HG03139 (cell line): Measurements from ENCODE around the gene CDK6.

Source experiments
- ATAC-seq: cut with Tn5 transposase; IDR thresholded peaks from one replicate; pipeline ENCODE4 v1.9.1; 2021; ENCODE audit not compliant: unreplicated experiment

CDK6 gene

DNA sequence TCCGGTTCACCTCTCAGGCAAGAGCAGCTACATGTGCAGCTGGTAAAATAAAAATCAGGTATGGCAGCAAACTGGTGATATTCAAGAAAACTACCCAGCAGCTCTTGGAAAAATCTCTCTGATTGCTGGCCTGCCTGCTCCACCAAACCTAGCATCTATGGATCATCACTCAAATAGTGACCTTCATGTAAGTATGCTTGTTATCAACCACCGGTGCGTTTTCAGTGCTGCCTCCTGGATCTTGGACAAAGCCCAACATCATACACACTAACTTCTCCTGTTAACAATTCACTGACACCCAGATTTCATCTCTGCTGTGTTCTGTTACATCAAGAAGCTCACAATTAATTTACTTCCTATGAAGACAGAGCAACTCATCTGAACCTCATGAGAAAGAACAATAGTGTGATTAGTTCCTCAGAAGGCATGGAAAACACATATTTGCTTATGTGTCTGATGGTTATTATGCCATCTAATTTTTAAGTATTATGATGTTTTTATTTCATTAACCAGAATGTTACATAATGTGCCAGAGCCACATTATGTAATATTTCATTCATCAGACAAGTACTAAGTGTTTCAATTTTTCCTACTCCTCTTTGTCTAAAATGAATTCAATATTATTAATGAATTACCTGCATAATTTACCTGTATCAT is 8.8 kb downstream of the CDK6 start:
- no peak for ATAC-seq

DNA sequence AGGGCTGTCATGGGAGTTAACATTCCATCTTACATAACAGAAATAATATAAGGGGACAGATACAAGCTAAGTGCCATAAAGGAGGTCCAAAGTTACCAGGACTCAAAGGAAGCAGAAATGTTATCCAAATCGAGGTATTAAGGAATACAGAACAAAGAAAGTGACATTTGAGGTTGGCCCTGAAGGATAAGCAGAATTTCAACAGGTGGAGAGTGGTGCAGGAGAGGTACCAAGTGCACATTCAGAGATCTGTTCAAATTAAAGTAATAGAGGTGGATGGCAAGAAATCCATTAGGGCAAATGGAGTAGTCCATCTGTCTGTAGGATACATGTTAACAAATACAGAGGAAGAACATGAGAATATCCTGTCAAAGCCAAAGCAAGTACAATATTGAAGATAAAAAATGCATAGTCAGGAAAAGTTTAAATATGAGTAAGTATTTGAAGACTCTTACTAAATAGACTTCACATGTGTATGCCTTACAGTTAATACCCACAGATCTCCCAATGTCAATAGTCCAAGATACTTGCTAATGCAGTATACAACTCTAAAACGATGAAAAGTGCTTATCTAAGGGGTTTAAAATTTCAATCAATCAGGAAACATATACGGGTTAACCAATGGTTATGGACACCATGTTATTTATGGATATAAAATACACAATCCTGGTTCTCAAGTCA is 10.0 kb downstream of the CDK6 start:
- no peak for ATAC-seq

DNA sequence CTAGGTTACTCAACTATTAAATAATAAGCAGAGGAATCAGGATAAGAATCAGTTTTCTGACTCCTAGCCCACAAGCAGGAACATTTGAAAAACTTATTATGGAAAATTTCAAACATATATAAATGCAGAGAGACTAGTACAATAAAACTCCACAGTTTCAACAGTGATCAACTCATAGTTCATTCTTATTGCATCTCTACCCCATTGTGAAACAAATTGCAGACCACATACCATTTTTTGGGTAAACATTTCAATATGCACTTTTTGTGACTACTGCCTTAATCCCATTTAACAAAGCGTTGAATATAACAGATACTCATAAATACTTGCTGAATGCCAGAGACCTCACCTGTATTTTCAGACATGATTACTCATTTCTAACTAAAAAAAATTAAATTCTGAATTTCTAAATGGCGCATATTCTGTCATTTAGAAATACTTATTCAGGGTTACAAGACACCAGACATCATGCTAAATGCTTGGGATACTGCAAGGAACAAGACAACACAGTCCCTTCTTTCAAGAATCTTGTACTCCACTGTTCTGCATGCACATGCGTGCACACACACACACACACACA is 11.4 kb downstream of the CDK6 start:
- ATAC-seq, result no peak

DNA sequence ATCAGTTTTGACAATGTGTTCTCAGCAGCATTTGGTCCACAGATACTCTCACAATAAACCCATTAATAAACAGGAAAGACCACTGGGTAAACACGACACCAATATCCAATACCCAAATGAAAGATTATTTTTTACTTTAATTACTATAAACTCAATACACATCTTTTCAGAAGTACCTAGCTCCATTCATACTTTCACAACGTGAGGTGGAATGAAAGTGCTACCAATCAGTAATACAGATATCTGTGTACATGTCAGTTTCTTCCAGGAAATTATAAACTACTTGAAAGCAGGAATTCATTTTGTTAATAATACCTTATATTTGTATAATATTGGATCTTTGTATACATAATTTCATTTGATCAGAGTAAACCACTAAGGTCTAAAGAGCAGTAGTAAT is 11.9 kb downstream of the CDK6 start:
- no peak for ATAC-seq

DNA sequence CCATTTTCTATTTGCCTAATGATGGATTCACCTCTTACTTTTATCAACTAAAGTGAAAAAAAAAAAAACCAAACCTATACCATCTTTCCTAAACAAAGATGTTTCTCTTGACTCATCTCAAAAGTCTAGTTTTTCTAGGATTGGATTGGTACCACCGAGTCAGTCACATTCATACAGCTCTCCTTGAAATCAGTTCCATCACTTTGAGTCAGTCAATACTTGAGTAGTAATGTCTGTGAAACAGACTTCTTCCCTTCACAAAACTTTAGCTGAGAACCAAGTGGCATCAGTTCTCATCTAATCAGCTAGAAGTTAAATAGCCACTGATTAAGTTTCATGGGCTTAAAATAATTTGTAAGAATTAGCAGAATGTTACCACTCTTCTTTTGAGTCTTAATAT is 13.3 kb downstream of the CDK6 start:
- ATAC-seq, result no peak

DNA sequence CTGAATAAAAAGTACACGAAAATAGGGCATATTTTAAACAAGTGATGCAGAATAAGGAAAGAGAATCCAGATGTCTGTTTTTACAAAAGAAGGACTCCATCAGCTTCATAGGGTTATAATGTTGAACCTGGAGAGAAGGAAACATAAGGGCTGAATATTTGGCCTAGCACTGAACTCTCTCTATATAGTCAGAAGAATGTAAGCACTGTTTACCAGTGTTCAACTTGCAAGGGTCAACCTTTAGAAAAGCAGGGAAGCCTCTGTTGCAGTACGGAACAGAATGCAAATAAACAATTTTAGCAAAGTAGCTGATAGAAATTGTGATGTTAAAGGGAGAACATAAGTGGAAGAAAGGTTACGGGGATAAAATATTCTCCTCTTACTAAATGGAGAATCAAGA is 16.2 kb downstream of the CDK6 start:
- no peak for ATAC-seq

DNA sequence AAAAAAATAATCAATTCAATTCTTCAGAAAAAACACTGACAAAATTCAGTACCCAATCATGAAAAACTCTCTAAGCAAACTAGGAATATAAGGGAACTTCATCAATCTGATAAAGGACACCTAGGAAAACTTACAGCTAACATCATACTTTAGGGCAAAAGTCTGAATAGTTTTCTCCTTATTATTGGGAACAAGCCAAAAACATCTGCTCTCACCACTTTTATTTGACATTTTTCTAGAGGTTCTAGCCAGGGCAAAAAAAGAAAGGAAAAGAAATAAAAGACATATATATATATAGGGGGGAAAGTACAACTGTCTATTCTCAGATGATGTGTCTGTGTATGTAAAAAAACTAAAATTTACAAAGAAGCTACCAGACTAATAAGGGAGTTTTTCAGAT is 19.0 kb downstream of the CDK6 start:
- no peak for ATAC-seq

DNA sequence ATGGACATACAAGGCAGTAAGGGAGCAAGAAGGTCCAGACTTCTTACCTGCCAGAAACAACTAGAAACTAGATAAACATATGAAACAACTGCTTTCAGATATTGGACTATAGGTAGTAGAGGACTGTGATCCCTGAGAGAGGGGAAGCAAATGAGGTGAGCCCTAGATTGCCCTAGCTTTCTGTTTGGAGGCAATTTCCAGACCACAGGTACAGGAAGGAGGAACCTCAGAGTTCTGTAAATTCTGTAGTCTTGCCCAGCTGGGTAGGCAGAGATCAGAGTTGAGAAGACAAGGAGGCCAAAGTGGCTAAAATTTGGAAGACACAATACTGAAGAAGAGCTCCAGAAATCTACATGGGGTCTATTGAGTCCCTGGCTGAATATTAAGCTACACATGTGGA is 21.0 kb downstream of the CDK6 start:
- ATAC-seq, result no peak

DNA sequence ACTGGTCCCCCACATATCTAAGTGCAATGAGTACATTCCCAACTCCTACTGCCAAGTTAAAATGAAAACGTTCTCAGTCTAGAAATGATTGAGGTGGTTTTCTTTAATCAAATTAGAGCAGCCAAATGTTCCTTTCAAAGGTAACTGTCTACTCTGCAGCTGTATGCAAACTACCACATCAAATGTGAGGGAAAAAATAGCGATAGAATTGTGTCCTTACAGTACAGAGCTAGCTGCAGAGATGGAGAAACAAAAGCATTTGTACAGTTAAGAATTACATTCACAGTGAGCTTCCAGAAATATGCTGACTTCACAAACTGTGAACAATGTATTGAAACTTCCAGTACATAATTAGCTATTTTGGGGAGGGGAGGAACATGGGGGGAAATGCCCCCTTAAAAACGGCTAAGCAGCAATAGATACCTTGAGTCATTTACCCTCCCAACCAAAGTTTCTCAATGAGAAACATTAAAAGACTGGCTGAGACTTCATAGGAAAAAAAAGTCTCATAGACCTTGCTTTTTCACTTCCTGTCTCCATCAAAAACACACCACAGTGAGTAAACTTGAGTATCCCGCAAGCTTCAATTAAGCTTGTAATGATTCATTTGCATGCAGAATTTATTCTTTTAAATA is 22.9 kb downstream of the CDK6 start:
- ATAC-seq, result peak; percentile 39

DNA sequence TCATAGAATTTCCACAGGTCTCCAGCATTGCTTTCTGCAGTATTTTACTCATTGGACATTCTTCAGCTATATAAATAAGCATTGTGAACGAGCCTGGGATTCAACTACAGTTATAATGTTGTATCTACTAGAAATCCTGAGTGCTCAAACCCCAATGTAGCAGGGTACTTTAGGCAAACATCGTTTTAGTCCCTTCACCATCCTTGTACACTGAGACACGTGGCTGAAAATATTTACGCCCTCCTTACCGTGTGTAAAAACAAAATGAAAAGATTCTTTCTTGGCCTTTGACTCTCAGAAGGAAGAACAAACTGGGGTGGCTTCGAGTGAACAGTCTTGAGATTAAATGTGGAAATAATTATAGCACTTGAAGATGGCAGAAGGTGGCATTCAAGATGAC is 25.2 kb downstream of the CDK6 start:
- ATAC-seq, result no peak

DNA sequence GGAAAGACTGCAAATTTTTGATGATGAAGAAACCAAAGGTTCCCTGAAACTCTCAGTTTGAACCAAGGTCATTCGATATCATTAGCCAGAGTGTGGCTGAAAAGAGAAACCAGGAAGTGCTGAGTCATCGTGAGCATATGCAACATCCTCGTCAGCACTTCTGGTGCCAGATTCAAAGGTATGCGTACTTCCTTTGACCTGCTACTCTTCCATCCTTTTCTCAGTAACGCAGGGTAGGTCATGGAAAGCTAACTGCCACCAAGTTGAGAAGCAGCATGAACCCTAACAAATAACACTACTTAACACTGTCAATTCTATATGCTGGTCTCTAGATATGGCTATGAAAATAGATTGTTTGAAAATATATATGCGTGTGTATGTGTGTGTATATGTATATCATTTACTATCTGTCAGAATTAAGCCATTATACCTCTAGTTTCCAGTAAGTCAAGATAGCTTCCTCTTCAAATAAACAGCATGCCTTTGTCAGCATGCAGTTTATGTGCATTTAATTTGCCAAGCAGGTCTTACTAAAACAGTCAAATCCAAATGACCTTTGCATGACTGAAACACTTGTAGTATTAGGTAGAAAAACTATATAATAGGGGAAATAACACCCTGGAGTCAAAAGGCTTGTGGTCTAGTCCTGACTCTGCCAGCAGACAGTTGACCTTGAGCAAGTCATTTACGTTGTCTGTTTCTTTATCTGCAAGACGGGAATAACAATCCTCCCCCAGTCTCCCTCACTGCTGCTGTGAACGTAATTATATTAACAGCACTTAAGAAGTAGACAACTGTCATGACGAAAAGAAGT is 26.4 kb downstream of the CDK6 start:
- peak; percentile 77 for ATAC-seq

DNA sequence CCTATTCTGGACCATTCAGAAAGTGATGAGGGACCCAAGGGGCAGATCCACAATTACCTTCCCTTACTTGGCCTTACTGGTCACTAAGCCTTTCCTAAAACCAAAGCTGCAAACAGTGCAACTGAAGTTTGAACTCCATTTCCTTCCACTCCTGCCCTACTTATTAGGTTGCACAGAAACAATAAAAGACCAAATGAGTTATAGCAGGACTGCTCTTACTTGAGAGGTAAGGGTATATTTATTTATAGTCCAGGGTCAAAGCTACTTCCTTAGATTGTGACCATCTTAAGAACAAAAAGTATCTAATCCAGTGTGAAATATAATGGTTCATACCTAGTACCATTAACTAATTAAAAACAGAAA is 27.0 kb downstream of the CDK6 start:
- ATAC-seq, result peak; percentile 33

DNA sequence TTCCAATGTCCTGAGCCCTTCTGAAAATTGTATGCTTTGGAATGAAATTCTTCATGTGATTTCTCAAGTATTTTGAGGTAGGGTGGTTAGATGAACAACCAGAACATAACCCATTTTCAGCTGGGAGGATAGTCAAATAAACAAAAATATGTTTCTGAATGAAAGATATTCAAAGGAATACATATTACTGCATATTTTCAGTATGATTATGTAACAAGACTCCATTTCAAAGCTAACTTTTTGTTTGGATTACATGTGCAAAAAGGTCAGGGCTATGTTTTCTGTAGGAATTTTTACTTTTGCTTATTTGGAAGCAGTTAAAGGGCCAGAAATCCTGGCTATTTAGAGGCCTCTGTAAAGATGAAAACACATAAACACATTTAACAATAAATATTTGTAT is 27.7 kb downstream of the CDK6 start:
- ATAC-seq, result no peak

DNA sequence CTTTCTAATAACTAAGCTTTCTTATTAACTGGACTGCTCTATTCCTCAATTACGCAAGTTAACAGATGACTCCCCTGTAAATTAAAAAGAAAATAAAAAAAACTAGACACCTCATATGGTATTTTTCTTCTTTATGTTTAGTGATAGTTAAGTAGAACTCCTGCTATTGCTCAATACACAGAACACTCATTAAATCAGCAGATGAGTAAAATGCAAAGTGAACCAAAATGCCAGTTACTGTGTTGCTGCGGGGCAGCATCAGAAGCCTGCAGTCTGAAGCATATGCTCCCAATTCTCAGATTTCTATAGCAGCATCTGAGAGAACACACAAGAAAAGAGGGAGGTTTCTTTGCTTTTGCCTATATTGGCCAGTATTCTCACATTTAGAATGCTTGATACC is 28.4 kb downstream of the CDK6 start:
- ATAC-seq, result no peak

DNA sequence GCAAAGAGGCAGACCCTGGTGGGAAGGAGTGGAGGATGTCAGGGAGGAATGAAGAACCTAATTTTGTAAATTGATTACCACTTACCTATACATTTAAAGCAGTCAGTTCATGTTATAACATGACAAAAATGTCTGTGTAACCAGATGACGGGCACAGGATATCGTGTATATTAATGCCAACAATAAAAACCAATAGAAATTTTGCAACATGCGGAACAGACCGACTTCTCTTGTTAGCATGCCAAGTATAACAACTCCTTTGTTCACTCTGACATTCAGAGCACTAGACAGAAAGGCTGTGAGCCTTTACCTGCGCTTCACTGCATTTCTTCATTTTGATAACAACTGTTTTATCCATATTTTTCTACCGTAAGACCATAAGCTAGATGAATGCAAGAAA is 29.9 kb downstream of the CDK6 start:
- no peak for ATAC-seq

DNA sequence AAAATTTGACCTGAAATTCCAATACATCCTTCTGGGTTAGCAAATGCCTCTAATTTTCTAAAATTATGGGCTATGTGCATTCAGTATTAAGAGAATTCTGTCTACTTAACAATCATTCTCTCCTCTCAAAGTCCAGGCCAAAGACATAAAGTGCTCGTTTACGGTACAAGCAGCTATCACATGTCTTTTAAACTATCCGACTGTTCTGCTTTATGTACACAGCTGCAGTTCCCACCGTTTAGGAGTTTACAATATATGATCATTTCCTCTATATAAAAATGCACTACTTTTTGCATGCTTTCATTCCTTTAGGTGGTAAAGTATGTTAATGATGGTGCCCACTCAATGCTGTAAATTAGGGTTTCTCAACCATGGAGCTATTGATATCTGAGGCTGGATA is 34.0 kb downstream of the CDK6 start:
- no peak for ATAC-seq

DNA sequence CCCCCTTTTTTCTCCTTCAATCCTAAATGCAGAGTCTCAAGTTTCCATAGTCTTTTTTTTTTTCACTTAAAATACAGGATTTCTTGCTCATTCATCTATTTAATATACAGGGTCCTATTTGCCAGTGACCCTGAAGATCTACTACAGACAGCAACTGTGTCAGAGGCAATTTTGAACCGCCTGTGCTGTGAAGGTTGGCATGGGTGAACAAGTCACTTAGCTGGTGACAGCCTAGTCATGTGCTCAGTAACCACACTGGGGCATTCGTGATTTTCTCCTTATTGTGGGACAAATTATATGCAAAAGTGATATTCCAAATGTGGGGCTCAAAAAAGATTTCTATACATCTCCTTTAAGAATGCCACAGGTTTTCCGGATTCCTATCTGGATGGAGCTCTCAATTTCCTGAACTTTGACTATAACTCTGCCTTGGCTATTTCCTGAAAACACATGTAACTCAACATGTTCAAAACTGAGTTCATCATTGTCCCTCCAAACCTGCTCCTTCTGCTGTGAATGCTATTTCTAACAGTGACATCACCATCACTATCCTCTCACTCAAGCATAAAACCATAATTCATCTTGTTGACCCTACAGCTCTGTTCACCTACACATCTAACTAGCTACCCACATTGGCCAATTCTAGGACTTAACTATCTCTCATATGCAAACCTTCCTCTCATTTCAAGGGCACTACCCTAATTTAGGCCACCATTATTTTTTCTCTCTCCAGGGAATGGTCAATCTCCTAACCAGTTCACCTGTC is 36.7 kb downstream of the CDK6 start:
- ATAC-seq, result no peak

DNA sequence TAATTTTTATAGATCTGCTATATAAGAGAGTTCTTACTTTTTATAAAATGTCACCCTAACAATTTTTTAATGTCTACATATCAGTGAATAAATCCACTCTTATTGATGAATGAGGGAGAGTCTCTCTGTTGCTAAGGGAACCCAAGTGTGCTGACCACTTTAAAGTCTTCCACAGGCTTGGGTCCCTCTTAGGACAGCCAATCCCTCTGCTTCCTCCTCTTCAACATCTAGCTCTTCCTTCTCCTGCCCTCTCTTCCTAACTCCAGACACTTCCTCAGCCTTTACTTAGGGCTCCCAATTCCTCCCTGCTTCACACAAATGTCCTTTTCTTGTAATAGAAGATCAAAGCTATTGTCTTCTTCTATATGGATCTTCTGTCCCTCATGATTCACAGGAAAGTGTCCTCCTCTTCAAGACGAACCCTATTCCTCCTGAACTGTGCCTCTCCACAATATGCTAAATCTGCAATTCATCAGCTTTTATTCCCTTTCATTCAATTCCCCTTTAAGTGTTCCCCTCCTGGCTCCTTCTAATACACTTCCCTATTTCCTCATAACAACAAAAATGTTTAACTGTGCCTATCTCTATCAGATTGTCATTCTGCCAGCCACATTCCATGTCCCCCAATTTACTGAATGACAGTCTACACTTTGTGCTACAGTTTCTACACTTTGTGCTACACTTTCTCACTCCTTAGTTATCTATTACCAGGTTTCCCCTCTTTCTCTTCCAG is 37.7 kb downstream of the CDK6 start:
- ATAC-seq, result no peak

DNA sequence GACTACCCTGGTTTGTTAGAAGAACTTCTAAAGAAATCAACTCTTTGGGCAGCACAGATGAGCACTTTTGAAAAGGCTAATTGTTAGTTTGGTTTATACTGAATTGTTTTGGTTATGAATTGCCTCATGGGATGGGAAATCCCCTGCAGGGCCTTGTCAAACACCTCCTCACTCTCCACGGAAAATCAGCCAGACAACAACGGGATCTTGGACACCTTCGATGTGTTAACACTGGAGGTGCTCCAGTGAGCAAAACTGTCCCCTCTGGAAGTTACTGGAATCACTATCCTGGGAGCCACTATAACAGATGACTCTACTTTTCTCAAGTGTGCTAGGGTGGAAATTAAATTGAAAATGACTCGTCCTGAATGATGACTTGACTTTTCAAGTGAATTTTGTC is 38.7 kb downstream of the CDK6 start:
- no peak for ATAC-seq

DNA sequence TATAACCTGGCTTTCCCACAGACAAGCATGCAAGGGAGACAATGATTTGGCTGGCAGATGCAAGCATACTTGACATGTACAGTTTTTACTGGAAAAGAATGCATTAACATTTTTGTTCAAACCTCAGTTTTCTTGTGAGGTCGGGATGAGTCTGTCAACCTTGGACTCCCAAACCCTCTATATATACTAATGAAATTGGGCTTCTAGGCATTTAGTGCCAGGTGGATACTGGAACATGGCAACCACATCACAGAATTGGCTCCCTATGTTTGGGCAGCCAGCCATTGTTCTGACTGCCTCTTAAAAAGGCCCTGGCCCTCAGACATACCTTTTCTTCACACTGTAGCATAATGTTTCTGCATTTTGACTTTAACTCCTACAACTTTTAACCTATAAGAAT is 39.1 kb downstream of the CDK6 start:
- ATAC-seq, result no peak
